Measurements from ENCODE around the gene LILRB3.
"Not testable (repeated sequence)": the region's sequence is repeated elsewhere in the genome, so short reads cannot be mapped to it uniquely, and the experiment has no call there.

LILRB3 gene

DNA sequence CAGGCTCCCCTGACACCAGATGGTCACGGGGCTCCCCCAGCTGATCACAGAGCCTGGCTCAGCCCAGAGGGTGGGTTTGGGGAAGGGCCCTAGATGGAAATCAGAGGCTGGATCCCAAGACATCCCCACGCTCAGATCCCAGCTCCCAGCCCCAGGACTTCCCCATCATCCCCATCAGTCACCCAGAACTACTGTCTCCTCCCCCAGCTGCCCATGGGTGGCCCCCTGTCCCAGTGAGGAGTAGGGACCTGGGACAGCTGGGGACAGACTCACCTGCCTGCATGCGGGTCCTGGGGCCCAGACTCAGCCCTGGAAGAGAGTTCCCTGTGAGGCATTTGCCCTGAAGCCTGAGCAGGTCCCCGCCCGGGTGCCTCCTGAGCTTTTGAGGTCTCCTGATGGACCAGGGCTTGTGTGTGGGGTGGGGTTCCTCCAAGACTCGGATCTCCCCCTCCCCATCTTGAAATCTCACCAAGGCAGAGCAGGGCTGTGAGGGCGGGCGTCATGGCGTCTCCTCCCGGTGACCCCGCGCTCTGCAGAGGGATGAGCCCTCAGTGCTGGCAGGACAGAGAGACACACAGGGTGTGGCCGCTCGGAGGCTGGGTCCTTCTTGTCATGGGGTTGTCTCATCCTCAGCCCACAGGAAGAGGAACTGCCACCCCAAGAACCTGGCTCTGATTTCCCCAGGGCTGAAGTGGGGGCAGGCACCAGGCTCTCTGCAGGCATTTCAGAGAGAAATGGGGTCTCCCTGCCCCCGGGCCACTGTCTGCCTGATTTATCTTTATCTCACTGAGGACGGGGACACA lies at the start of gene LILRB3:
TSS of gene LILRB3 (minus strand) at position 534 of the 803 bp plus-strand sequence. CDS start at position 503, 31 bp downstream.
- not testable (repeated sequence) for H3K27ac ChIP-seq; DNase-seq (ENCODE audit: low read depth, low spot score)

- not testable (repeated sequence) for H3K27ac ChIP-seq; DNase-seq (ENCODE audit: low read depth, low spot score)
Observed at GRCh38 chr19:54272181-54272580, 49.4 kb upstream of the LILRB3 start.

- not testable (repeated sequence) for H3K27ac ChIP-seq; DNase-seq (ENCODE audit: low read depth, low spot score)
Observed at GRCh38 chr19:54271587-54271986, 48.8 kb upstream of the LILRB3 start.

- DNase-seq (ENCODE audit: low read depth, low spot score): no peak
- no peak overlapping the region for H3K27ac ChIP-seq
Observed at GRCh38 chr19:54271106-54271505, 48.3 kb upstream of the LILRB3 start.

DNA sequence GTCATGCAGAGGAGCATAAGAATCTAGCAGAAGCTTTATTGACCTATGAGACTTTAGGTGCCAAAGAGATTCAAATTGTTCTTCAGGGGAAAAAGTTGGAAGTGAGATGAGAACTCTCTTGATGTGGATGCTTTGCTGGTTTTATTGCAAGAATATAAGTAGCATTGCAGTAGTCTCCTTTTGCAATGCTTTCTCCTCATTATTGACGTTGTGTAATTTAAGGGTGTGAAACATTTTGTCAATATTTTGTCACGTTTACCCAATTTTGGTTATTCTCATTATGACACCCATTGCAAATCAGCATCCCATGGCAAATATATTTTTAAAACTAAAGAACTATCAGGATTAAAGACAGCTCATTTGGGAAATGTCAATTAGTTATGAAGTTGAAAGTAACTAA lies 46.1 kb upstream of the LILRB3 start:
- no peak overlapping the region for H3K27ac ChIP-seq
- no peak for DNase-seq (ENCODE audit: low read depth, low spot score)

GRCh38 chr19:54266133-54266532 lies 43.3 kb upstream of the LILRB3 start:
- peak; percentile 5 for DNase-seq (ENCODE audit: low read depth, low spot score)
- no peak overlapping the region for H3K27ac ChIP-seq

DNA sequence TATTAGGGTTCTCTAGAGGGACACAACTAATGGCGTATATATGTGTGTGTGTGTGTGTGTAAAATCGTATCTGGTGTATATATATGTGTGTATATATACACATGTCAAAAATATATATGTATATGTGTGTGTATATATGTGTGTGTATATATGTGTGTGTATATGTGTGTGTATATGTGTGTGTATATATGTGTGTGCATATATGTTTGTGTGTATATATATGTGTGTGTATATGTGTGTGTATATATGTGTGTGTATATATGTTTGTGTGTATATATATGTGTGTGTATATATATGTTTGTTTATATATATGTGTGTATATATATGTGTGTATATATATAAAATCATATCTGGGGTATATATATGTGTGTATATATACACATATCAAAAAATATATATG lies 39.7 kb upstream of the LILRB3 start:
- no peak overlapping the region for H3K27ac ChIP-seq
- no peak for DNase-seq (ENCODE audit: low read depth, low spot score)

DNA sequence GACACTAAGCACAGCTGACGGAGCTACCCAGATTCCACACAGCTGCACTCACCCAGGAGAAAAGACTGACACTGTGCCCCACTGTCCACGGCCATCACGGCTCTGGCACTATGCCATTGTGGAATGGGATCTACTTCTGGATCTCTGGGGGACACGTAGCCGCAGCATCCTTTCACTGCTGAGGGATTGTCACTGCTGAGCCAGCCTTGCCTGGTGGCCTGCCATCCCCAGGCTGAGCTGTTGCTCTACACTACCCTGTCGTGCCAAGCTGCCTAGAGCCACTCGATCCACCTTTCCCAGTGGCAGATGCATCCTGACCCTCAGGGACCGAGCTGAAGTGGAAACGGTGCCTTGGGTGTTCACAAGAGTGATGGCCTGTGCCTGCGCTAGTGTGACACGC lies 39.3 kb upstream of the LILRB3 start:
- H3K27ac ChIP-seq: no peak overlapping the region
- DNase-seq (ENCODE audit: low read depth, low spot score): no peak

DNA sequence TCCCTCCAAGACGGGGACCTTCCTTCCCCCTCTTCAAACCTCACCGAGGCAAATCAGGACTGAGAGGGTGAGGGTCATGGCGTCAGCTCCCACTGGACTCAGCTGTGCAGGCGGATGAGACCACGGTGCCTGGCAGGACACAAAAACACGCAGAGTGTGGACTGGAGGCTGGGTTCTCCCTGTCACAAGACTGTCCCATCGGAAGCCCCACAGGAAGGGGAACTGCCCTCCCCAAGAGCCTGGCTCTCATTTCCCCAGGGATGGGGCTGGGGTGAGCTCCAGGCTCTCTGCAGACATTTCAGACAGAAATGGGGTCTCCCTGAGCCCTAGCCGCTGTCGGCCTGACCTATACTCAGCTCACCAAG lies 34.3 kb upstream of the LILRB3 start, which contains the start of gene LILRB5:
TSS of gene LILRB5 (minus strand) at position 158 of the 365 bp plus-strand sequence. CDS start at position 78, 80 bp downstream.
- DNase-seq (ENCODE audit: low read depth, low spot score): no peak

DNA sequence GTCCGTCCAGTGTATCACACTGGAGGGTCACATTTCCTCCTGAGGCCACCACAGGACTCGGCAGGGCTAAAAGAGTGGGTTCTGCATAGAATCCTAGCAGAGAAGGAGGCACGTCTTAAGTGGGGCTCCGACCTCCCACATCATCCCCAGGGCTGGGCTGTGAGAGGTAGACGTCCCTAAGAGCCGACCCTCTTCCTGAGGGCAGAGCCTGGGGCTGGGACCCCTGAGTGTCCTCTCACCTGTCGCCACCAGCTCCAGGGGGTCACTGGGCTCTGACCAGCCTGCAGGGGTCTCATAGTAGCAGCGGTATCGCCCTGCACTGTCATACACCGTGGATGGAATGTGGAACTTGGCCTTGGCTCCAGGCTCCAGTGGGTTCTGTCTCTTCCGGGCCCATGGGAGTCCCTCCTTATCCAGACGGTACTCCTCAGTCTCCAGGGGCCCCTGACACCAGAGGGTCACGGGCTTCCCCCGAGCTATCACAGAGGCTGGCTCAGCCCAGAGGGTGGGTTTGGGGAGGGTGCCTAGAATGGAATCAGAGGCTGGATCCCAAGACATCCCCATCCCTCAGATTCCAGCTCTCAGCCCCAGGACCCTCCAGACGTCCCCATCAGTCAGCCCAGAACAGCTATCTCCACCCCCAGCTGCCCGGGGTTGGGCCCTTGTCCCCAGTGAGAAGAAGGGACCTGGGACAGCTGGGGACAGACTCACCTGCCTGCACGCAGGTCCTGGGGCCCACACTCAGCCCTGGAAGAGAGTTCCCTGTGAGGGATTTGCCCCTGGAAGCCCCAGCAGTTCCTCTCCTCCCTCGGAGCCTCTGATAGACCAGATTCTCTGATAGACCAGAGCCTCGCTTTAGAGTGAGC lies 33.7 kb upstream of the LILRB3 start:
- no peak for DNase-seq (ENCODE audit: low read depth, low spot score)
- H3K27ac ChIP-seq: no peak overlapping the region

More for the DNA sequence above, 34.3 kb upstream of the LILRB3 start, which contains the start of gene LILRB5:
- no peak within 1 kb of the TSS for H3K27ac ChIP-seq

DNA sequence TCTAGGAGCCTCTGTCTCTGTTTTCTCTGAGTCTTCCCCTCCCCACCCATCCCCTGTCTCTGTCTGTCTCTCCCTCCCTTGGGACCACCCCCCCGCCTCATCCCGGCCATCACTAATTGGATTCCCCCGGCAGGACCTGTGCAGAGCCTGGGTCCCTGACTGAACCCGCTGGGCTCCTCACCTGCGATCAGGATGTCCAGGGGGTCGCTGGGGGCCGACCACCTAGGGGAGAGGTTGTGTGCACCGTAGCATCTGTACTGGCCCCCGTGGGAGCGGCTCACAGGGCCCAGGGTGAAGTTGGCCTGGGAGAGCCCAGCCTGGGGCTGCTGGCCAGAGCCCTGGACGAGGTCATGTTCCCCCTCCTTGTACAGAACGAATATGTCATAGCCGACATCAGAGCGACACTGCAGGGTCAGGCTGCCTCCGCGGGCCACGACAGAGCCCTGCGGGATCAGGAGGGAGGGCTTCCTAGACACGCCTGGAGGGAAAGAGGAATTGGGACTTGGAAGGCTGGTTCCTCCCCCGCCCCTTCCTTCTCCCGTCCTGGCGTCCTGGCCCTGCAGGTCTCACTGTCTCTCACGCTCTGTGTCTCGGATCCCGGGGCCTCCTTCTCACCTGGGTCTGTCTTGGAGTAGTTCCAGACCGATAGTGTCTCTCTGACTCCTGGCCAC lies 32.4 kb upstream of the LILRB3 start:
- H3K27ac ChIP-seq: no peak overlapping the region
- no peak for DNase-seq (ENCODE audit: low read depth, low spot score)

DNA sequence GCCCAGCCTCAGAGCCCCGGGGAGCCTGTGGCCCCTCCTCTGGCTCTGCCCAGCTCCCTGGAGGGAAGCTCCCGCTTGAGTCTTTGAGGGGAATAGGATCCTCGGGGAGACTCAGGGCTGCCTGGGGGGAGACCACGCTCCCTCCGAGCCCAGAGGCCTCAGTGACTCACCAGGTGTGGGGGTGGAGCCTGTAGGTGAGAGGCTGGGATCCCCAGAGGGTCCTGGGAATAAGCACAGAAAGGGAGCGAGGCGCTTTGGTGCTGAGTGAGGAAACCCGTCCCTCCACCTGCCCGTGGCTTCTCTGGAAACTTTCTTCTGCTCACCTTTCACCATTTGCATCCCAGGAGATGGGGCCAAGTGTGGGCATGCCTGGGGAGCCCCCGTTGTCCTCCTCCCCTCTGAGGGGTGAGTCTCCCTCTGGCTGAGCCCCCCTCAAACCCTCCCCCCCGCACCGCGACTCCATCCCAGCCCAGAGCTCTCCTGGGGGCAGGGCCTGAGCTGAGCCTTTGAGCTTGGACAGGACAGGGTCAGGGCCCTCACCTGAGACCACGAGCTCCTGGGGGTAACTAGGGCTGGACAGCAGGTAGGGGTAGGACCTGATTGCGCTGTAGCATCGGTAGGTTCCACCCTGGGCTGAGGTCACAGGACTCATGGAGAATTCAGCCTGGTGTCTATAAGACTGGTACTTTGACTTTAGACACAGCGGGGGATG lies 31.5 kb upstream of the LILRB3 start:
- DNase-seq (ENCODE audit: low read depth, low spot score): no peak
- H3K27ac ChIP-seq: no peak overlapping the region

GRCh38 chr19:54253331-54254194 lies 30.8 kb upstream of the LILRB3 start:
- H3K27ac ChIP-seq: no peak overlapping the region
- DNase-seq (ENCODE audit: low read depth, low spot score): no peak

GRCh38 chr19:54252845-54253244 lies 30.0 kb upstream of the LILRB3 start:
- no peak overlapping the region for H3K27ac ChIP-seq
- no peak for DNase-seq (ENCODE audit: low read depth, low spot score)

DNA sequence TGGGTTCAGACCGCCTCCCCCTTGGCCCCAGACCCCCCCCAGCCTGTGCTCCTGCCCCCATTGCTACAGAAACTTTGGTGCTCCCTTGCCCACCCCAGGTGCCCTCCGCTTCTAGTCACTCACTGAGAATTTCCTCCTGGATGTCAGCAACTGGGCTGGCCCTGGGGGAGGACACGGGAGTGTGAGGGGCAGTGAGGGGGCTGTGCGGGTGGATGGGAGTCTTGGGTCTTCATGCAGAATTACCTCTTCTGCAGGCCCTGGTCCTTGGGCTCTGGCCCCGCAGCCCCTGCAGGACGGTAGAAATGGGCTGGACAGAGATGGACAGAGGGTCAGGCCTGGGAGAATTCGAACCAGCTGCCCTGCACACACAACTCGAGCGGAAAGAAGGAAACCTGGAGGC lies 29.4 kb upstream of the LILRB3 start:
- no peak overlapping the region for H3K27ac ChIP-seq
- DNase-seq (ENCODE audit: low read depth, low spot score): no peak

GRCh38 chr19:54248016-54248601 lies 25.3 kb upstream of the LILRB3 start:
- H3K27ac ChIP-seq: no peak overlapping the region
- DNase-seq (ENCODE audit: low read depth, low spot score): no peak

DNA sequence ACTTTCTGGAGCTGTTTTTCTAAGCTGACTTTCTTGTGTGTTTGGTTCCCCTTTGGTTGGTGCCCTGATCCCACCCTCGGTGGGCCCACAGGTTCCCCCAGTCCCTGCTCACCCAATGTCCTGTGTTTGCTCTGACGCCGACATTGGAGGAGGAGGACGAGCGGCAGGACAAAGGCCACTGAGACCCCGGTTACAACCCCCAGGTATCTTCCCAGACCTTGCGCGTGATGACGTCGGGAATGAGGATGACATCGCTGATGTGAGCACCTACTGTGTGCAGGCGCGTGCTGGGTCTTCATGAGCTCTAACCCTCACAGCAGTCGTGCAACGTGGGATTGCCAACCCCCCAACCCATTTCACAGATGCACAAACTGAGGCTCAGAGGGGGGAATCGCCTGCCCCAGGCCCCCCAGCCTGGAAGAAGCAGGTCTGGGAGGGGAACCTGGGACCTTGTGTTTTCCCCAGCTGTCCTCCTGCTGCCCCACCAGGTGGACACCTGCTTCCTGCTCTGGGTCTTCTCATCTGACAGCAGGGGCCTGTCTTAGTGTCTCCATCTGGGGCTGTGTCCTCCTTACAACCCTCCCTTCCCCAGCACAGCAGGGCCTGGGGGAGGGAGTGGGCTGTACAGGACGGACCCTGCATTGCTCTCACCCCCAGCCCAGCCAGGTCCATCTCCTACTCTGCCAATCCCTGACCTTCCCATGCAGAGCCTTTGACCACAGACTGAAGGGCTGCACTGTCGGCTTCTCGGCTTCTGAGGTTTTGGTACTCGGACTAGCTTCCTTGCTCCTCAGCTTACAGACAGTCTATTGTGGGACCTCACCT lies 24.5 kb upstream of the LILRB3 start:
- H3K27ac ChIP-seq: no peak overlapping the region
- DNase-seq (ENCODE audit: low read depth, low spot score): no peak

GRCh38 chr19:54245936-54246335 lies 23.1 kb upstream of the LILRB3 start:
- H3K27ac ChIP-seq: no peak overlapping the region

More at GRCh38 chr19:54245936-54246335, 23.1 kb upstream of the LILRB3 start:
- no peak for DNase-seq (ENCODE audit: low read depth, low spot score)
